Right forelimb (tissue), 1 donor: ENCODE measurements around the gene STK40.
A peak's percentile ranks its signal among the peaks of the same experiment; 100 is the strongest.

Source experiments
- DNase-seq: peaks from one replicate; pipeline ENCODE4 v3.0.0-alpha.2; 2018

The STK40 gene

DNA sequence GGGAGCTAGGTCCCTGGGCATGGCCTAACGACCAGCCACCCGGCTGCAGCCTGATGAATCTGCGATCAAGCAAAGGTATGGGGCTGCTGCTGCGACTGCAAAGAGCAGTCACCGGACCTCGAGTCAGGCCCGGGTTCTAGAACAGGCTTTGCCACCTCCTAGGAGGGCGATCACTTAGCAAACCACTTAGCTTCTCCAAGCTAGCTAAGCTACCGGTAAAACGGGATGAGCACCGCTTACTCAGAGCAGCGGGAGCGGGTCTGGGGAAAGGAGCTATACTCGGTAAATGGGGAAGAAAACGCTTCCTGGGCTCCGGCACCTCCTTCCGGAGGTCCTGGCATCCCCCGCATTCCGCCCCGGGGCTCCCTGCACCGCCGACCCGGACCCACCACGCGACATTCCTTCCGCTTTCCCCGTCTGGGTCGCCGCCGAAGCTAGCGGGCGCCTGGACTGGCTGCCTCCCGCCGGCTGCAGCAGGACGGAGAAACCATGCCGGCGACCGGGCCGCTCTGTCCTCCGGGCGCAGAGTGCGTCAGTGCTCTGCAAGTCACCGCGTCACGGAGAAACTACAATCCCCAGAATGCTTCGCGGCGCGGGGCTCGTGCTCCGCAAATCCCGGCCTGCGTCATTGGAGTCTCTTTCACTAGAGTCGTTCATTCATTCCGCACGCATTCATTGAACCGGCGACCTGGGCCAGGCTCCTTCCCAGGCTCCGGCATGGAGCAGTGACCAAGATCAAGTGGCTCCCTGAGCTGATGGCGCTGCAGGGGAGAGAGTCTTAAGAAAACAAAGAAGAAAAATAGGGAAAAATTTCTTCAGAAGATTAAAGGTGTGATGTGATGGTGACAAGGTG, 11.9 kb upstream of the STK40 start, which contains the start of gene LSM10:
LSM10 (minus strand) TSS at position 531 of the 853 bp plus-strand sequence. CDS start 3,779 bp downstream, outside the sequence.
- DNase-seq: peak; percentile 95

DNA sequence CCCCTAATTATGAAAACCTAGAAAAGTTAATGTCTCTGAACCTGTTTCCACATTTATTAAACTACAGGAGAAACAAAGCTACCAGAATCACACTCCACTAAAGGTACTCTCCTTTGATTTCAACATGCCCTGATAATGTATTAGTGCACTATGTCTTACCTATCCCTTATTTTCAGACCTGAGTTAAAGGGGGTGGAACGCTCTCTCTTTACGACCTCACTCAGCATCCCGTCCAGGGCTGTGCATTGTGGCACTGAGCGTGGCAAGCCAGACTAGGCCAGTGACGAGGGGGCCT, 11.3 kb upstream of the STK40 start:
- no peak for DNase-seq

DNA sequence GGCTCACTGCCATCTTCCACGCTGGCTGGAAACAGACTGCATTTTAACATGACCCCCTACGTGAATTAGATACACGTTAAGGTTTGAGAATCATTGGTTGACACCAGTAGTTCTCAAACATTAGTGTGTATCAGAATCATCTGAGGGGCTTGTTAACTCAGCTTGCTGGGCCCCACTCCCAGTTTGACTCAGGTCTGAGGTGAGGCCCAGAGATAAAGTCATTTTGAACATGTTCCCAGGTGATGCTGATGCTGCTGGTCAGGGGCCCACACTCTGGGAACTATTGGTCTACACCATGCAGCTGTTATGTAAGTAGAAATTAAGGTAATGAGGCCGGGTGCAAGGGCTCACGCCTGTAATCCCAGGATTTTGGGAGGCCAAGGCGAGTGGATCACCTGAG, 10.6 kb upstream of the STK40 start:
- DNase-seq: no peak

DNA sequence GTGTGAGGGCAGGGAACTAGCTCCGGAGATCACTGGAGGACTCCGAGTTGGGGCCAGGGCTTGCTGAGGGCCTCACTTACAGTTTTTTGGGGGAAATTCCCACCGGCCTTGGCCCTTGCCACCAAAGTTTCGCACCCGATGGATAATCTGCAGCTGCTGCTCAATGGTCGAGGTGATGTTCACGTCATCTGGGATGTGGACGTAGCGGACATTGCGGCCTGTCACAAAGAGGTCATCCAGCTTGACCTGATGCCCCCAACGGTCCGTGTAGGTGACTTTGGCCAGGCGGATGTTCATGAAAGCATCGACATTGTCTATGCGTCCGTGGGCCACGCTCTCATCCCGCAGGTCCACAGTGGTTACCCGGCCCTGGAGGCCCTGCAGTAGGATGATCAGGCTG, 8.0 kb upstream of the STK40 start:
- no peak for DNase-seq

DNA sequence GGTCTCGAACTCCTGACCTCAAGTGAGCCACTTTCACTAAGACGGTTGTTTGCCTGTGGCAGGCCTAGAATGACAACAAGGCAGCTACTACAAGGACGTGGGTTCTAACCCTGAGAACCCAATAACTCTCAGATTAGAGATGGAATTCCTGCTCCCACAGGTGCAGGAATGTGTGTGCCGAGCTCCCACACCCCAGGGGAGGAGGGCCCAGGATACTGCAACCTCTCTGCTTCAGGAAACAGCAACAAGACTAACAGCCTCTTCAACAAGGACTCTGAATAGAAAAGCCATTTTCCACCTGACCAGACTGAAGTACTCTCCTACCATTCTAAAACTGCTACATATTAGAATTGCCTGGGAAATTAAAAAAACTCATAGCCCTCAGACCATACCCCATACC, 7.1 kb upstream of the STK40 start:
- DNase-seq: no peak

DNA sequence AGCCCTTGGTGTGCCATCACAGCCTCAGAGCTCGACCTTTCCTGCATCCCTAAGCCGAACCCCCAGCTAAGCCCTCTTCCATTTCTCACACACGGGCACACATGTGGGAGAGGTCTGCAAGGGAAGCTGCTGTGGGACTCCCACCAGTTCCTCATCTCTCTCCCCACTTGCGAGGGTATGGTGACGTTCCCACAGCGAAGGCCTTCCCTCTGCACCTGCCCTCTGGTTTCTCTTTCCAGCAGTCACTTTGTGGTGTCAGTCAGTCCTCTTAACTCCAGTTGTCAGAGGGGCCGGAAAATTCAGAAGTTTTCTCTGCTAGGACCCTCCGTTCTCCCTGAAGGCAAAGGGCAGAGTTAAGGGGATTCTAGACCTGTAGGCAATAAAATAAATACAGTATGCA, 5.5 kb upstream of the STK40 start:
- DNase-seq: no peak

DNA sequence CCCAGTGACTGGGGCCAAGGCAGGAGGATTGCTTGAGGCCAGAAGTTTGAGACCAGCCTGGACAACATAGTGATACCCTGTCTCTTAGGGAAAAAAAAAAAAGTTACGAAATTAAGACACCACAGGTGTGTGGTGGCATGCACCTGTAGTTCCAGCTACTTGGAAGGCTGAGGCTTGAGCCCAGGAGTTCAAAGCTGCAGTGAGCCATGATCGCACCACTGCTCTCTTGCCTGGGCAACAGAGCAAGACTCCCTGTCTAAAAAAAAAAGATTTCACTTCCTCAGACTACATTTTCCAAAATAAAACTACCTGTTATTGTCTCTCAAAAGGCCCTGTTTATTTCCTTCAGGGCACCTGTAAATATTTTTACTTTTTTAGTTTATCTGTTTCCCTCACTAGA, 4.7 kb upstream of the STK40 start:
- no peak for DNase-seq

DNA sequence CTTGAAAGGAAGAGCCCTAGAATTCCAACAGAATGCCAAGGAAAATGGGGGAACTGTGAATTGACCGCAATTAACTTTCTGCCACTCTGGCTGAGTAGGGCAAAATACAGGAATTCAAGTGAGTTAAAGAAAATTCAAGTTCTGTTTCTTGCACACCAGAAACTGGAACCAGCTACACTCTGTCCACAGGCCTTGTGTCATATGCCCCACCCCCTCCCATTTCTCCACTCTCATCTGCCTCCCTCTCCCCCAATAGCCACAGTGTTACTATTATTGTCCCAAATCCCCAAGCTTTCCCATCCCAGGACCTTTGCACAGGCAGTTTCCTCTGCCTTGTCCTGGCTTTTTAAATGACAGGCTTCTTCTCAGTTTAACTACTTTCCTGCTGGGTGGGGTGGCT, 4.3 kb upstream of the STK40 start:
- no peak for DNase-seq

DNA sequence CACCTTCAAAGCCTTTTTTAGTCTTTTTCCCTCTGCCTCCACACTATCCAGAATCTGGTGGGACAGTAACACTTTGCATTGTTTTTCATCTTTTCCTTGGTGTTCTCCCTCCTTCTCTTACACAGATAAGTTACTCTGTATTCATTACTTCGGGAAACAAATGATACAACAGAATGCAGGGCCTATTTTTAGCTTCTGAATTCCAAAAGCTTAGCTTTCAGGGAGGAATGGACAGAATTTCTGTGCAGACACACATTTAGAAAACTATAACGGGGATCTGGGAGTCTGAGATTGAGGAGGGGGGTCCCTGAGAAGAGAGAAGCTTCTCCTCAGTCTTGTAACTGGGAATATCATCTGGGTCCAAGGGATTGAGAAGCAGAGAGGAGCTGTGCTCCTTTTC, 3.5 kb upstream of the STK40 start:
- DNase-seq: no peak

DNA sequence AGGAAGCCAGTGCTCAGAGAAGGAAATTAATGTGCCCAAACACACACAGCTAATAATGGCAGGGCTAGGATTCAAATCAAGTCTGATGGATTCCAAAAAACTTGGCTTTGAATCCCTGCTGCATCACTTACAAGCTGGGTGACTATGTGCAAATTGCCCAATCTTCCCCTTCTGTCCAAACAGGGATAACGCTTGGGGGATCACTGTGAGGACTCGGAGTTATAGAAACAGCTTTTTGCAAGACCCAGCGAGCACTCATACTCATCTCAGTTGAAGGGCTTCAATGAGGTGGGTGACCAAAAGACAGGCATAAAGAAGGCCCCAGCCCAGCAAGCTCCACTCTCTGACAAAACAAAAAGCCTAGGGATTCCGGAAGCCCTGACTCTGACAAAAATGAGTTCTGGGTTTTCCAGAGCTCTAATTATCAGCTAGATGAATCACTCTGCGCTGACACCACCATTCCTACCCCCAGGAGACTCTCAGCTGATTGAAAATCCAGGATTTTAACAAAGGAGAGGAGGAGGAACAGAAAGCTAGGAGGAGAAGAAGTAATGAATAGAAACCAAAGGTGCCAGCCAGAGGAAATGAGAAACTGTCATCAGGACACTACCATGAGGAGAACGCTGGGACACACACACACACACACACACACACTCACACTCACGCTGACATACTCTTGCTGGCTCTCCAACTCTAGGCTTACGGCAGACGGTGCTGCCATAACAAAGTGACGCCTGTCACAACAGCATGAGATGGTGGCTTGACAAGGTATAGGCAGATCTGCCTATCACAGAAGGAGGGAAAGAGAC, 1.6 kb upstream of the STK40 start:
- no peak for DNase-seq

DNA sequence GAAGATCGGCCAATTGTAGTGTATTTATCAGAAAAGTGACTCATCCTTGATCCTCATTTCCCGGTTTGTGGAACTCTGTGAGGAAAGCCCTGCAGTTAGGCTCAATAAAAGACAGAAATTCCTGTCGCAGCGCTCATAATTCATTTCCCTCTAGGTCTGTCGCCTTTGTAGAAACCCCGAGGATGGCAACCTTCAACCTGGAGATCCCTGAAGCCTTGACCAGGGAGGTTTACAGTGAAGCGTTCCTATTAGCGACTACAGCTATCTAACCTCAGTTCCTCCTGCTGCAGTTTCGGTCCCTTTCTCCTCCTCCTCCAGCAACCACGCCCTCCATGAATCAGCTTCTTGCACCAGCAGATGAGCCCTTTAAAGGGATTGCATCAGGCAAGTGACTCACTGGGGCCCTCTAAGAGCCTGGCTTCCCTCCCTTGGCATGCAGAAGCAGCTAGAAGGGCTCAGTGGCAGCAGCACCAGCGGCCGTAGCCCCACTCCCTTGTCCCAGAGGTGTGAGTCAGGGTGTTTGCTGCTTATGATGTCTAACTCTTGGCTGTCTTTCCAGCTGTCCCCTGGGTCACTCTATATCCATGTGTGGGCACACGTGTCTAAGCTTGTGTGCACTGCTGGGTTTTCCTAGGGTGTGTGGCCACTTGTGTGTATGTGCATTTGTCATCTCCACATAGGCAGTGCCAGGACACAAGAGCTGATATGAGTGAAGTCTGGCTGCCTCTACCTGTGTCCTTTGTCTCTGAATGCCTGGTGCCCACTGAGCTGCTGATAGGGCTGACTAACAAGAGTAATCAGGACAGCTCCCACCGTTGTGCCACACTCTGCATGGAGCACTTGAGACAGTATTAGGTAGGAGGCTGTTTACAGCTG, 779 bp upstream of the STK40 start:
- DNase-seq: peak; percentile 83

DNA sequence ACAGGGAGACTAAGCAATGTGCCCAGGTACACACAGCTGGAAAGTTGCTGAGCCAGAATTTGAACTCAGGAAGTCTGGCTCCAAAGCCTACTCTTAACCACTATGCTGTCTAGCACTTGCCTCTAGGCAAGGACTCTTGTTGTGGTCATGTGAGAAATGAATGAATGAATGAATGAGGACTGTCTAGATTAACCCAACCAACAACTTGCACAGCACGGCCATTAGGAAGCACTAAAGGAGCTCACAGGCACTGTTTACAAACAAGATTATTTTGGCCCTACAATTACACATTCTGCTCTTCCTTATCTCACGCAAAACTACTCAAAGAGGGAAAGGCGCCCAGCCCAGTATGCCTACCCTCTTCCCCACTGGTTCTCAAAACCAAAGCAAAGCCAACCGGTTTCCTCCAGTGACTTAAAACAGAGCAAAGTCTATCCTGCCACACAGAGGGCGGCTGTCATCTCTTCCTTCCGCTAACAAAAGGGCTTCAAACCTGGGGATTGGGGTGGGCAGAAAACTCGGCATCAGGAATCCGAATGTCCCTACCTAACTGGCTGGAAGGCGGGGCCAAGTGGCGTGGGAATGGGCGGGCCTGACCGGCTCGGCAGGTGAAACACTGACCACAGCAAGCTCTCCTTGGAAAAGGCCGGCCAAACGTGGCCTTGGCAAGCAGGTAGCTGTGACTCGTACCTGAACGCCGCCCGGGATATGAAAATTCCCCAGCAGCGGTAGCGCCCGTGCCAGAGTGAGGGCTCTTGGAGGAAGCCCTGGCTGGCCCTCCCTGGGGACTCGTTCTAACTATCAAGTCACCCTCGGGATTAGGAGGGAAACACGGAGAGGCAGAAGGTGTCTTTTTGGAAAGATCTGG, 948 bp downstream of the STK40 start:
- no peak for DNase-seq

DNA sequence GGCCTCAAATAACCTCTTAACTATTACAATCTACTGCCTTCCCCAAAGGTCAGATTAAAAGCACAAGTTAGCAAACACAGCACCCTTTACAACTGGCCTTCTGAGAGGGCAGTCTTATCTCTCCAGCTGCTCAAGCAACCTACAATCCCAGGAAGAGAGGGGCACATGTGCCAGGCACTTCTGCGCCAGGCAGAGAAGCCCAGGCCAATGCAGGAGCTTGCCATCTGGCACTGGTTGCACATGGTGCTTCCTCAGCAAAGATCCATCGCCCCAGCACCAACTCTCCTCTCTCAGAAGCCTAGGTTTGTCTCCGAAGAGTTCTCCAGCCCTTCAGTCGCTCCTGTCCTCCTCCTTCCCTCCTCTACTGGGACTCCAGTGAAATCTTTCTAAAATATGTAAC, 2.5 kb downstream of the STK40 start:
- DNase-seq: no peak

DNA sequence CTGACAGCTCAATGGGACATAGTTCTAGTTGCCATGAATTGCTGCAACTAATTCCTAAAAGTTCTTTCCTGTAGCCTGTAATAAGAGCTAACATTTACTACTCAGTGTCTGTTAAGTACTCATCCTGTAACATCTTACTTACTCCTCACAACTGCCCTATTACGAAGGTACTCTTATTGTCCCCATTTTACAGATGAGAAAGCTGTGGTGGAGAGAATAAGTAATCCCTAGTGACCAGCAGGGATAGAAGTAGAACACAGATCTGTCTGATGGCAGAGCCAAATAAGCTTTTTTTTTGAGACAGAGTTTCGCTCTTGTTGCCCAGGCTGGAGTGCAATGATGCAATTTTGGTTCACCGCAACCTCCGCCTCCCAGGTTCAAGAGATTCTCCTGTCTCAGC, 3.1 kb downstream of the STK40 start:
- no peak for DNase-seq

DNA sequence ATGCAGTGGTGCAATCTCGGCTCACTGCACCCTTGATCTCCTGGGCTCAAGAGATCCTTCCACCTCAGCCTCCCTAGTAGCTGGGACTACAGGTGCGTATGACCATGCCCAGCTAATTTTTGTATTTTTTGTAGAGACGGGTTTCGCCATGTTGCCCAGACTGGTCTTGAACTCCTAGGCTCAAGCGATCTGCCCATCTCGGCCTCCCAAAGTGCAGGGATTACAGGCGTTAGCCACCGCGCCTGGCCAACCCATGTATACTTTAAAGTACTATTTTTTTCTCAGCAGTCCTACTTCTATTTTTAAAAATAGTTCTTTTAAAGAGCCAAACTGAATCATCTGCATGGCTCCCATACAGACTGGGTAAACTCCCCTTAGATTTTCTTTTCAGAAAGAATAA, 3.5 kb downstream of the STK40 start:
- no peak for DNase-seq

DNA sequence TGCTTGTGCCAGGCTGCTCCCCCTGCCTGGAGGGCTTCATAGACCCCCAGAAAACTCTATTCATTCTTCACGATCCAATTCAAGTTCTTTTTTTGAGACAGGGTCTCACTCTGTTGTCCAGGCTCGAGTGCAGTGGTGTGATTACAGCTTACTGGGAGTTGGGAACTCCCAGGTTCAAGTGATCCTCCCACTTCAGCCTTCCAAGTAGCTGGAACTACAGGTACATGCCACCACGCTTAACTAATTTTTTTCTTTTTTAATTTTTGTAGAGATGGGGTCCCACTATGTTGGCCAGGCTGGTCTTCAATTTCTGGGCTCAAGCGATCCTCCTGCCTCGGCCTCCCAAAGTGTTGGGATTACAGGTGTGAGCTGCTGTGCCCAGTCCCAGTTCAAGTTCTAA, 4.3 kb downstream of the STK40 start:
- no peak for DNase-seq

DNA sequence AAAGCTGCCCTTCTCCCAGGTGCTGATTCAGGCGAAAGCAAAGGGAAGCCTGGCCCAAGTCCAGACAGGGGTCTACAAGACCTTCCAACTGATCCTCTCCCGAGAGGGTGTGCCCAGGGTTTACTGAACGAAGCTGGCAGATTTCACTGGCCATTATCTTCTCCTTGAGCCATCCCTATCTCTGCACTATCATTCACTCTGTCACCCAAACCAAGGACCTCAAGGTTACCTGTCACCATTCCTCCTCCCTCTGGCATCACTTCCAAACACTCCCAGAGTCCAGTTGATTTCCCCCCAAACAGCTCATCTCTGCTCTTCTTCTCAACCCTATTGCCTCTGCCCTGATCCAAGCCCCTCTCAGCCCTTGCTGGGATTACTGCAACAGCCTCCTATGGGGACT, 4.9 kb downstream of the STK40 start:
- DNase-seq: no peak

DNA sequence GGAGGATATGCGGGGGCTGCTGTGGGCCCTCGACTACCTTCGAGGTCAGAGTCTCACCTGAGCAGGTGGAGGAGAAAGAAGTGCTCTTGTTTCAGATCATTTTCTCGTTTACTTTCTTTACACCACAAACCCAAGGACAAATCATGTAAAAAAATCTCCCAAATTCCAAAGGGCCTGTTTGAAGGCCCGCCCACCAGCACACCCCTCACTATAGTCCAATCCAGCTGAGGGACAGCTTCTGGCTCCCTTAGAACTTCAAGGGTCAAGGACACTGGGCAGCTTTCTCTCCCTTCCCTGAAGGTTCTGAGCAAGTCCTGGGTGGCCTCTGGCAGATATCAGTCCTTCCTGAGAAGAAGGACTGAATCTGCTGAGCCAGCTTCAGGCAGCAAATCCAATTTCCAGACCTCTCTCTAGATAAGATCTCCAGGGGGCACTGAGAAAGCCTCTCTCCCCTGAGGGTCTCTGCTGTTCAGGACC, 5.5 kb downstream of the STK40 start:
- no peak for DNase-seq

DNA sequence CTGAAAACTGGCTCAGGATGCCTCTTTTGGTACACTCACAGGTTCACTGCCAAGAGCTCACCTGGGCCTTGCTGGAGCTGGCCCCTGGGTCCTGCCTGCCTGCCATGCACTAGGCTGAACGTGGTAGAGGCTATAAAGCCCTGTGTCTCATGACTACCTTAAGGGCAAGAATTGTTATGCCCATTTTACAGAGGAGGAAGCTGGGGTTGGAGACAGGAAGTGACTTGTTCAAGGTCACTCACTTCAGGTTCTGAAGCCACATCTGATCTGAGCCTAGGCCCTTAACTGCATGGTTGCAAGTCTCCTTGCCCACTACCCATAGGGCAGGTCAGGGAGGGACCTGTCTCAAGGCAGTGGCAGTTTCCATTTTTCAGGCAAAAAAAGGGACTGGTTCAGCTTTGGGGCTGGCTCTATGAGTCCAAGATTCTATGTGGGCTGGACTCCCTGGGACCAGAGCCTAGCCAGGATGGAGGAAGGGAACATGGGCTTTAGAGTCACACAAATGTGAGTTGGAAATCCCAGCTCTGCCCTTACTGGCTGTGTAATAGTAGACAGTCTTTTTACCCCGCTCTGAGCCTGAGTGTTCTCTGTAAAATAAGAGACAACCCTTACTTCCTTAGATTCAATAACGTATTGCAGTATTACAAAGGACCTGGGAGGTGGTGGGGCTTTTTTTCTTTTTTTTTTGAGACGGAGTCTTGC, 7.8 kb downstream of the STK40 start:
- no peak for DNase-seq

DNA sequence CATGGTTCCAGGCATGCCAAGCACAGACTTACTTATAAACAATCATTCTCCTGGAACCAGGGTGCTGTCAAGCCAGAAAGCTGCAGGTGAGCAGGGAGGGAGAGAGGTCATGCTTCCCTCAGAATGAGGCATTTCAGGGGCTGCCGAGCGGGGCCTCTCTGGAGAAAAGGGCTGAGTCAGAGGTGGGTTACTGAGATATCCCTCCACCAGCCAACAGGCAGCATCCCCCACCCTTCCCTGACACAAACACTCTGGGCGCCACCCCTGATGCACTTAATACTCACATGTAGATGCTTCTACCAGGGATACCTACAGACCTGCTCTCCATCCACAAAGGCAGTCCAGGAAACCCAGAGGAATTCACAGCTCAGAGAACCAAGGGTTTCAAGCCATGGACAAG, 13.1 kb downstream of the STK40 start:
- DNase-seq: no peak

DNA sequence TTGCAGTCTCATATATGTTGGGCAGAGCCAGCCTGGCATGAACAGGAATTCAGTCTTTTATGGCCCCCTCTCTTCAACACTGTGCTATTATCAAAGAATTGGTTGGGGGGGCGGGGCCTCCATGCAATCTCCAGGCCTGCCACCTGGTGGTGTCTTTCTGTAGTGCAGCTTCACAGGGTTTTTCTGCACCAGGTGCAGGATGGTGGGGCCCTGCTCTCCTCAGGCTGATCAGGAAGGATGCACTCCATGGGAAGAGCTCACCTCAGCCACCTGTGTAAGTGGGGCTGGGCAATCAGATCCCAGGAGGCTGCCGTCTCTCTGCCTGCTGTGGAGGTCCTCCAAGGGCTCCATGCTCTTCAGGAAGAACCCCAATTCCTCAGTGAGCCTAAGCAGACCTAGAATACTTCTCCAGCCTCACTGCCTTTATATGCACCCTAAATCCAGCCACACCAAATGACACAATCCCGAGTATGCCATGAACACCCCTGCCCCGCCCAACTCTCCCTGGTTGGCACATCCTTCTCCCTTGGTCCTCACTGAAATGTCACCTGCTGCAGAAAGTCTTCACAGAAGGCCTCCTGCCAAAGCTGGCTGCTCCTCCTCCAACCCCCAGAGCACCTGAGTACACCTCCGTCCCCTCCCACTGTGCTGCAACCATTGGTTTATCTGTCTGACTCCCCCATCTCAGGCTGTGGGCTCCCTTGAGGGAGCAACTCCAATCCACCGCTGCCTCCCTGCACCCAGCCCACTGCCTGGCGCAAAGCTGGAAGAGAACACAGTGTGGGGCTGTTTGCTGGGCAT, 16.5 kb downstream of the STK40 start:
- DNase-seq: peak; percentile 88
